T-helper 2 cell (primary cell): ENCODE measurements around the gene SMC2.
A peak's percentile ranks its signal among the peaks of the same experiment; 100 is the strongest.

ENCODE experiments used
- DNase-seq, 5 experiments: peaks; one replicate each; pipeline versions ENCODE4 v3.0.0 to v3.0.0-alpha.2; 2012 to 2022

SMC2 gene

GRCh38 chr9:104107799-104108198 lies 13.7 kb downstream of the SMC2 start:
- peak in 1 of 5 experiments; percentile 52 for DNase-seq

GRCh38 chr9:104108315-104108714 lies 14.2 kb downstream of the SMC2 start:
- no peak for DNase-seq

GRCh38 chr9:104110509-104110908 lies 16.4 kb downstream of the SMC2 start:
- no peak for DNase-seq

GRCh38 chr9:104118916-104119315 lies 24.8 kb downstream of the SMC2 start:
- DNase-seq = no peak

- DNase-seq = peak in 1 of 5 experiments; percentile 12
Observed at GRCh38 chr9:104121022-104121421, 26.9 kb downstream of the SMC2 start.

- no peak for DNase-seq
Observed at GRCh38 chr9:104138243-104138868, 44.2 kb downstream of the SMC2 start.

- DNase-seq = peak in 1 of 5 experiments; percentile 58
Observed at GRCh38 chr9:104142799-104143549, 48.9 kb downstream of the SMC2 start.

GRCh38 chr9:104143550-104143910 lies 49.4 kb downstream of the SMC2 start:
- DNase-seq = peak in 1 of 5 experiments; percentile 79

- DNase-seq = no peak
Observed at GRCh38 chr9:104144336-104144735, 50.2 kb downstream of the SMC2 start.

- no peak for DNase-seq
Observed at GRCh38 chr9:104173067-104173466, 79.0 kb downstream of the SMC2 start.

- no peak for DNase-seq
Observed at GRCh38 chr9:104177003-104177611, 83.0 kb downstream of the SMC2 start.

GRCh38 chr9:104177676-104178075 lies 83.6 kb downstream of the SMC2 start:
- DNase-seq = no peak
